ENCODE measurements around the gene GRXCR1. TPM values are rescaled to one million over a fixed set of nuclear protein-coding genes. Genes with fewer than 3 reads are reported as not detected.

The GRXCR1 gene
- total RNA-seq, 1 experiment from 2014 or later = not detected

- Histone ChIP-seq H3K27me3 (ENCODE audit: control insufficient read depth, insufficient read depth, low read length) (no peaks in the 10 kb centered on the region), H3K36me3 (ENCODE audit: control insufficient read depth, insufficient read depth, low read length) (no peaks in the 10 kb centered on the region), H3K4me3 (ENCODE audit: low read depth in 2 of 2, low read length in 2 of 2) (no peak overlapping the region), H3K4me1 (ENCODE audit: control insufficient read depth, insufficient read depth, low read length) (no peaks in the 10 kb centered on the region), H3K27ac (ENCODE audit: low read length) (no peak overlapping the region), H3K9me3 (ENCODE audit: control insufficient read depth, insufficient read depth, low read depth, low read length) (no peaks in the 10 kb centered on the region)
- no peak for DNase-seq (ENCODE audit: low read depth, low spot score)
- in situ Hi-C loops (cut with HindIII; ENCODE audit: low pct_unique_long_range_greater_than_20kb, low sequenced_read_pairs) (no loop called here), intact Hi-C loops (cut with micrococcal nuclease; ENCODE audit: unreplicated experiment) (no loop called here)
- TF ChIP-seq SIN3A (IDR thresholded peaks at IDR 0.05; ENCODE audit: borderline replicate concordance, insufficient read depth, low read depth, low read length) (no peak), REST (IDR thresholded peaks at IDR 0.05; ENCODE audit: insufficient read depth in 1 of 2, low read depth in 2 of 2, low read length in 1 of 2) (no peak), TCF7L2 (IDR thresholded peaks at IDR 0.05; ENCODE audit: low read depth, low read length) (no peak), POLR2AphosphoS5 (IDR thresholded peaks at IDR 0.05; ENCODE audit: low read depth, low read length) (no peak), CTCF (IDR thresholded peaks at IDR 0.05) (no peak)
- POLR2A ChIA-PET = no interaction called here
- BruUV-seq (replicated peaks) = no TSS peak
- no peak for ATAC-seq
- CTCF ChIA-PET = no interaction called here
Observed at GRCh38 chr4:42927946-42928345, 35.4 kb downstream of the GRXCR1 start.

DNA sequence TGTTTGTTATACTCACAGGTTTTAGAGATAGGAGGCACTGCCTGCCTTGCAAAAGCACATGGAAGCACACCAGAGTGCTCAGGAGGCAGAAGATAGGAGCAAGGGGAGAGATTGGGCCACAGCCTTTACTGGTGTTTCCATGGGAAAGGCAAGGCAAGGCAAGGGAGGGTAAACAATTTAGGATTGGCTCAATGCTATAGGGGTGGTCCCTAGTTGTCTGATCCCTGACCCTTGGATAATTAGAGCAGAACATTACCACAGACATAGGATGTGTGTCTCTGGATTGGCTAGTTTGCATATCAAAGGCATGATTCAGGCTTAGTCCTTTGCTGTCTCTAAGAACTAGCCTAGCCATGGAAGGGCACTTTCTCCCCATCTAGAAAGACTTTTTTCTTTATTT, 36.1 kb downstream of the GRXCR1 start:
- no TSS peak for BruUV-seq (replicated peaks)
- in situ Hi-C loops (cut with HindIII; ENCODE audit: low pct_unique_long_range_greater_than_20kb, low sequenced_read_pairs) = no loop called here
- intact Hi-C loops (cut with micrococcal nuclease; ENCODE audit: unreplicated experiment) = no loop called here
- H3K4me1 ChIP-seq (ENCODE audit: control insufficient read depth, insufficient read depth, low read length) = no peaks in the 10 kb centered on the region
- no peaks in the 10 kb centered on the region for H3K9me3 ChIP-seq (ENCODE audit: control insufficient read depth, insufficient read depth, low read depth, low read length)
- H3K36me3 ChIP-seq (ENCODE audit: control insufficient read depth, insufficient read depth, low read length) = no peaks in the 10 kb centered on the region
- no peaks in the 10 kb centered on the region for H3K27me3 ChIP-seq (ENCODE audit: control insufficient read depth, insufficient read depth, low read length)
- POLR2A ChIA-PET = no interaction called here
- TF ChIP-seq CTCF (IDR thresholded peaks at IDR 0.05) (no peak), REST (IDR thresholded peaks at IDR 0.05; ENCODE audit: insufficient read depth in 1 of 2, low read depth in 2 of 2, low read length in 1 of 2) (no peak), SIN3A (IDR thresholded peaks at IDR 0.05; ENCODE audit: borderline replicate concordance, insufficient read depth, low read depth, low read length) (no peak), TCF7L2 (IDR thresholded peaks at IDR 0.05; ENCODE audit: low read depth, low read length) (no peak), POLR2AphosphoS5 (IDR thresholded peaks at IDR 0.05; ENCODE audit: low read depth, low read length) (no peak)
- DNase-seq (ENCODE audit: low read depth, low spot score) (no peak), ATAC-seq (no peak)
- CTCF ChIA-PET = no interaction called here
- H3K27ac ChIP-seq (ENCODE audit: low read length) = no peak overlapping the region
- H3K4me3 ChIP-seq (ENCODE audit: low read depth in 2 of 2, low read length in 2 of 2) = no peak overlapping the region

Data from Panc1 (cell line).